SK-N-SH treated with all-trans-retinoic acid at 6 μM for 48 hours (cell line): ENCODE results near the gene SLC2A14.
"Not testable (repeated sequence)": the region's sequence is repeated elsewhere in the genome, so short reads cannot be mapped to it uniquely, and the experiment has no call there.

Source experiments
- ATAC-seq: fragments of 200-7000 bp; cut with Tn5 transposase; 3 replicates; pipeline ENCODE4 v1.9.1; 2020; ENCODE audit warnings: mild to moderate bottlenecking, moderate library complexity
- BACH2 ChIP-seq: fragments of 250-450 bp; sonication (Bioruptor Pico); IDR thresholded peaks from 2 replicates; pipeline ENCODE4 v1.9.0; 2021; ENCODE audit warnings: mild to moderate bottlenecking, borderline replicate concordance
- CSDC2 ChIP-seq: fragments of 250-450 bp; sonication (Bioruptor Pico); IDR thresholded peaks from 2 replicates; pipeline ENCODE4 v1.5.0; 2020; ENCODE audit warnings: mild to moderate bottlenecking, moderate library complexity
- ESRRG ChIP-seq: fragments of 250-450 bp; sonication (Bioruptor Pico); IDR thresholded peaks from 2 replicates; pipeline ENCODE4 v1.6.1; 2021; ENCODE audit warnings: mild to moderate bottlenecking
- GLIS3 ChIP-seq: fragments of 250-450 bp; sonication (Bioruptor Pico); IDR thresholded peaks from 2 replicates; pipeline ENCODE4 v1.5.0; 2020; ENCODE audit warnings: mild to moderate bottlenecking, moderate library complexity
- ISL1 ChIP-seq: fragments of 250-450 bp; sonication (Bioruptor Pico); IDR thresholded peaks from 2 replicates; pipeline ENCODE4 v2.1.2; 2022; ENCODE audit warnings: mild to moderate bottlenecking, moderate library complexity
- OSR1 ChIP-seq: fragments of 250-450 bp; sonication (Bioruptor Pico); IDR thresholded peaks from 2 replicates; pipeline ENCODE4 v1.8.0; 2022; ENCODE audit warnings: moderate library complexity, mild to moderate bottlenecking, inconsistent platforms
- PPARA ChIP-seq: fragments of 250-450 bp; sonication (Bioruptor Pico); IDR thresholded peaks from 2 replicates; pipeline ENCODE4 v1.5.0; 2020; ENCODE audit warnings: mild to moderate bottlenecking, borderline replicate concordance
- RARB ChIP-seq: fragments of 250-450 bp; sonication (Bioruptor Pico); IDR thresholded peaks from 2 replicates; pipeline ENCODE4 v1.8.0; 2021; ENCODE audit warnings: mild to moderate bottlenecking, moderate library complexity
- SNAI2 ChIP-seq: fragments of 250-450 bp; sonication (Bioruptor Pico); IDR thresholded peaks from 2 replicates; pipeline ENCODE4 v1.5.0; 2020; ENCODE audit warnings: mild to moderate bottlenecking, moderate library complexity
- TCF4 ChIP-seq: fragments of 250-450 bp; sonication (Bioruptor Pico); IDR thresholded peaks from 2 replicates; pipeline ENCODE4 v1.8.0; 2021; ENCODE audit warnings: mild to moderate bottlenecking, moderate library complexity, borderline replicate concordance
- TOX ChIP-seq: fragments of 250-450 bp; sonication (Bioruptor Pico); IDR thresholded peaks from 2 replicates; pipeline ENCODE4 v1.8.0; 2021; ENCODE audit warnings: mild to moderate bottlenecking, moderate library complexity, borderline replicate concordance
- TSHZ2 ChIP-seq: fragments of 250-450 bp; sonication (Bioruptor Pico); IDR thresholded peaks from 2 replicates; pipeline ENCODE4 v1.5.0; 2020; ENCODE audit warnings: mild to moderate bottlenecking, moderate library complexity
- ZC3H10 ChIP-seq: fragments of 250-450 bp; sonication (Bioruptor Pico); IDR thresholded peaks from 2 replicates; pipeline ENCODE4 v1.5.1; 2021; ENCODE audit warnings: mild to moderate bottlenecking, moderate library complexity
- ZFP3 ChIP-seq: fragments of 250-450 bp; sonication (Bioruptor Pico); IDR thresholded peaks from 2 replicates; pipeline ENCODE4 v1.5.0; 2020; ENCODE audit warnings: mild to moderate bottlenecking, moderate library complexity
- ZFP30 ChIP-seq: fragments of 450-650 bp; formaldehyde crosslinking; IDR thresholded peaks from 2 replicates; pipeline ENCODE4 v1.5.0; 2022; ENCODE audit warnings: mild to moderate bottlenecking, moderate library complexity
- ZNF565 ChIP-seq: fragments of 450-650 bp; formaldehyde crosslinking; conservative IDR thresholded peaks from 2 replicates; pipeline ENCODE4 v1.5.0; 2020; ENCODE audit warnings: low read depth, mild to moderate bottlenecking, moderate library complexity
- ZNF70 ChIP-seq: fragments of 450-650 bp; formaldehyde crosslinking; IDR thresholded peaks from 2 replicates; pipeline ENCODE4 v1.5.0; 2020; ENCODE audit warnings: mild to moderate bottlenecking, moderate library complexity
- ZNF8 ChIP-seq: fragments of 450-650 bp; formaldehyde crosslinking; IDR thresholded peaks from 2 replicates; pipeline ENCODE4 v1.5.0; 2020; ENCODE audit warnings: mild to moderate bottlenecking, moderate library complexity
- TF ChIP-seq, protein P1 (sequence below): fragments of 250-450 bp; sonication (Bioruptor Pico); IDR thresholded peaks from 2 replicates; pipeline ENCODE4 v1.8.0; 2020; ENCODE audit warnings: mild to moderate bottlenecking, moderate library complexity, borderline replicate concordance
- TF ChIP-seq, protein P2 (sequence below): fragments of 250-450 bp; sonication (Bioruptor Pico); IDR thresholded peaks from 2 replicates; pipeline ENCODE4 v1.5.1; 2020; ENCODE audit warnings: low read depth, mild to moderate bottlenecking, moderate library complexity
- TF ChIP-seq, protein P3 (sequence below): fragments of 250-450 bp; sonication (Bioruptor Pico); IDR thresholded peaks from 2 replicates; pipeline ENCODE4 v1.5.1; 2021; ENCODE audit warnings: mild to moderate bottlenecking, moderate library complexity

The SLC2A14 gene

DNA sequence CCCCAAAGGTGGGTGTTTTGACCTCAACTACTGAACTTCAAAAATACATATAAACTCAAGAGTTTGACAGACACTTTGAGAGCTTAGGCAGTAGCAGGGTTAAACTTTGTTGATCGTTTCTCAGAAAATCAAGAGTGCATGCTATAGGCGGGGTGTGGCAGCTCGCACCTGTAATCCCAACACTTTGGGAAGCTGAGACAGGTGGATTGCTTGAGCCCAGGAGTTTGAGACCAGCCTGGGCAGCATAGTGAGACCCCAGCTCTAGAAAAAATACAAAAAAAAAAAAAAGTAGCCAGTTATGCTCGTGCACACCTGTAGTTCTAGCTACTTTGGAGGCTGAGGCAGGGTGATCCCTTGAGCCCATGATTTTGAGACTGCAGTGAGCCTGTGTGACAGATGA is 71.3 kb downstream of the SLC2A14 start:
- ATAC-seq, result no peak
- TF ChIP-seq ZNF565 (CRISPR knock-in tag) (no peak), ZNF8 (CRISPR knock-in tag) (no peak), ISL1 (CRISPR knock-in tag) (no peak), SNAI2 (CRISPR knock-in tag) (no peak), ZNF70 (CRISPR knock-in tag) (no peak), CSDC2 (CRISPR knock-in tag) (no peak), PPARA (no peak), OSR1 (no peak), TCF4 (no peak), RARB (CRISPR knock-in tag) (no peak), GLIS3 (no peak), ZFP3 (no peak), ZC3H10 (CRISPR knock-in tag) (no peak), ZFP30 (no peak), BACH2 (CRISPR knock-in tag) (no peak), TOX (no peak), TSHZ2 (no peak)
- TF ChIP-seq, protein P1, sequence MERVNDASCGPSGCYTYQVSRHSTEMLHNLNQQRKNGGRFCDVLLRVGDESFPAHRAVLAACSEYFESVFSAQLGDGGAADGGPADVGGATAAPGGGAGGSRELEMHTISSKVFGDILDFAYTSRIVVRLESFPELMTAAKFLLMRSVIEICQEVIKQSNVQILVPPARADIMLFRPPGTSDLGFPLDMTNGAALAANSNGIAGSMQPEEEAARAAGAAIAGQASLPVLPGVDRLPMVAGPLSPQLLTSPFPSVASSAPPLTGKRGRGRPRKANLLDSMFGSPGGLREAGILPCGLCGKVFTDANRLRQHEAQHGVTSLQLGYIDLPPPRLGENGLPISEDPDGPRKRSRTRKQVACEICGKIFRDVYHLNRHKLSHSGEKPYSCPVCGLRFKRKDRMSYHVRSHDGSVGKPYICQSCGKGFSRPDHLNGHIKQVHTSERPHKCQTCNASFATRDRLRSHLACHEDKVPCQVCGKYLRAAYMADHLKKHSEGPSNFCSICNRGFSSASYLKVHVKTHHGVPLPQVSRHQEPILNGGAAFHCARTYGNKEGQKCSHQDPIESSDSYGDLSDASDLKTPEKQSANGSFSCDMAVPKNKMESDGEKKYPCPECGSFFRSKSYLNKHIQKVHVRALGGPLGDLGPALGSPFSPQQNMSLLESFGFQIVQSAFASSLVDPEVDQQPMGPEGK (CRISPR knock-in tag), result no peak
- TF ChIP-seq, protein P2, sequence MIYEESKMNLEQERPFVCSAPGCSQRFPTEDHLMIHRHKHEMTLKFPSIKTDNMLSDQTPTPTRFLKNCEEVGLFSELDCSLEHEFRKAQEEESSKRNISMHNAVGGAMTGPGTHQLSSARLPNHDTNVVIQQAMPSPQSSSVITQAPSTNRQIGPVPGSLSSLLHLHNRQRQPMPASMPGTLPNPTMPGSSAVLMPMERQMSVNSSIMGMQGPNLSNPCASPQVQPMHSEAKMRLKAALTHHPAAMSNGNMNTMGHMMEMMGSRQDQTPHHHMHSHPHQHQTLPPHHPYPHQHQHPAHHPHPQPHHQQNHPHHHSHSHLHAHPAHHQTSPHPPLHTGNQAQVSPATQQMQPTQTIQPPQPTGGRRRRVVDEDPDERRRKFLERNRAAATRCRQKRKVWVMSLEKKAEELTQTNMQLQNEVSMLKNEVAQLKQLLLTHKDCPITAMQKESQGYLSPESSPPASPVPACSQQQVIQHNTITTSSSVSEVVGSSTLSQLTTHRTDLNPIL (CRISPR knock-in tag), result no peak
- TF ChIP-seq, protein P3, sequence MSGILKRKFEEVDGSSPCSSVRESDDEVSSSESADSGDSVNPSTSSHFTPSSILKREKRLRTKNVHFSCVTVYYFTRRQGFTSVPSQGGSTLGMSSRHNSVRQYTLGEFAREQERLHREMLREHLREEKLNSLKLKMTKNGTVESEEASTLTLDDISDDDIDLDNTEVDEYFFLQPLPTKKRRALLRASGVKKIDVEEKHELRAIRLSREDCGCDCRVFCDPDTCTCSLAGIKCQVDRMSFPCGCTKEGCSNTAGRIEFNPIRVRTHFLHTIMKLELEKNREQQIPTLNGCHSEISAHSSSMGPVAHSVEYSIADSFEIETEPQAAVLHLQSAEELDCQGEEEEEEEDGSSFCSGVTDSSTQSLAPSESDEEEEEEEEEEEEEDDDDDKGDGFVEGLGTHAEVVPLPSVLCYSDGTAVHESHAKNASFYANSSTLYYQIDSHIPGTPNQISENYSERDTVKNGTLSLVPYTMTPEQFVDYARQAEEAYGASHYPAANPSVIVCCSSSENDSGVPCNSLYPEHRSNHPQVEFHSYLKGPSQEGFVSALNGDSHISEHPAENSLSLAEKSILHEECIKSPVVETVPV (CRISPR knock-in tag), result no peak

DNA sequence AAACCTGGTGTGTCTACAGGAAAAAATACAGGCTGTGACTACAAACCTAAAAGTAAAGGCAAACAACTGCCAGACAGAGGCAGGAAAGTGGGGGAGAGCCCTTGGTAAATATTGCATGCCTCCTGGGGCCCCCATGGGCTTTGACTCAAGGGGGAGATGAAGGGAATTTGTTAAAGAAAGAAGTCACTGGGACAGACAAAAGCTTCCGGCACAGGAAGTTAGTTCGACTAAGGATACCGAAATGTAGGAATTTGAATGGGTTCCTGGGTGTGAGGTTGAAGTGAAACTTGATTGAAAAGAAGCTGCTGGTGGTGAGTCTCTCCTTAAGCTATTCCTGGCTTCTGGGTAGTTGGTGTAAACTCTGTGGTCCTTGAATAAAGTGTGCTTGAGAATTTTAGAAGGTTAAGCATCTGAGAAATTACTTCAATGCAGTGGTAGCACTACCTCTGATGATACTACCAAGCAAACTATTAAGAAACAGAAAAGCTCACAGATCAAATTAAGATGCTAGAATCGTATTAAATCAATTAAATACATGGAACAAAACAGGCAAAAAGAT is 73.9 kb downstream of the SLC2A14 start:
- ATAC-seq, result not testable (repeated sequence)

GRCh38 chr12:7797698-7798398 is 74.9 kb downstream of the SLC2A14 start:
- ATAC-seq, result no peak; the same call in 2 of the 3 replicates
- no peak for TF ChIP-seq ESRRG (CRISPR knock-in tag)
- TF ChIP-seq PPARA, result no peak
- TF ChIP-seq, protein P2 (CRISPR knock-in tag), result no peak
- no peak for TF ChIP-seq ZFP3
- no peak for TF ChIP-seq SNAI2 (CRISPR knock-in tag)
- no peak for TF ChIP-seq RARB (CRISPR knock-in tag)
- TF ChIP-seq ZNF8 (CRISPR knock-in tag), result no peak

GRCh38 chr12:7797269-7797668 is 75.4 kb downstream of the SLC2A14 start:
- ATAC-seq, result not testable (repeated sequence)
